SKM-1 (cell line): ENCODE results near the gene MELK.

Experiments
- DNase-seq: peaks from one replicate; lab custom pipeline; 2025; ENCODE audit not compliant: unreplicated experiment; lab: John Stamatoyannopoulos, UW

MELK gene

GRCh38 chr9:36665921-36666431 lies 93.3 kb downstream of the MELK start:
- no peak for DNase-seq

GRCh38 chr9:36671561-36671960 lies 98.9 kb downstream of the MELK start:
- DNase-seq = no peak

- DNase-seq = no peak
Observed at GRCh38 chr9:36676091-36676490, 103.4 kb downstream of the MELK start.

GRCh38 chr9:36676778-36677485 lies 104.2 kb downstream of the MELK start:
- DNase-seq = no peak

GRCh38 chr9:36677611-36678010 lies 104.9 kb downstream of the MELK start:
- DNase-seq = no peak

- DNase-seq = no peak
Observed at GRCh38 chr9:36679710-36680109, 107.0 kb downstream of the MELK start.

- DNase-seq = no peak
Observed at GRCh38 chr9:36686471-36686870, 113.8 kb downstream of the MELK start.

GRCh38 chr9:36690412-36691168 lies 117.9 kb downstream of the MELK start:
- no peak for DNase-seq

GRCh38 chr9:36691671-36692070 lies 119.0 kb downstream of the MELK start:
- DNase-seq = no peak

- no peak for DNase-seq
Observed at GRCh38 chr9:36698984-36699383, 126.3 kb downstream of the MELK start.

GRCh38 chr9:36704148-36704547 lies 131.5 kb downstream of the MELK start:
- DNase-seq = no peak

- DNase-seq = no peak
Observed at GRCh38 chr9:36713515-36714490, 141.1 kb downstream of the MELK start.

GRCh38 chr9:36716496-36716895 lies 143.8 kb downstream of the MELK start:
- no peak for DNase-seq

- DNase-seq = no peak
Observed at GRCh38 chr9:36717276-36717675, 144.6 kb downstream of the MELK start.

- DNase-seq = no peak
Observed at GRCh38 chr9:36718612-36719011, 145.9 kb downstream of the MELK start.

GRCh38 chr9:36720043-36720442 lies 147.3 kb downstream of the MELK start:
- DNase-seq = no peak

- no peak for DNase-seq
Observed at GRCh38 chr9:36721846-36722588, 149.3 kb downstream of the MELK start.

GRCh38 chr9:36725777-36726356 lies 153.2 kb downstream of the MELK start:
- DNase-seq = no peak
